Suprapubic skin (tissue), 4 donors: ENCODE results near the gene ZNF397.
"Not testable (repeated sequence)": the region's sequence is repeated elsewhere in the genome, so short reads cannot be mapped to it uniquely, and the experiment has no call there.

Source experiments
- CTCF ChIP-seq, 2 donors: fragments of 200-600 bp in 1 of 2; fragments of 450-650 bp in 1 of 2; sonication (generic) in 1 of 2; IDR thresholded peaks; one replicate each; pipeline ENCODE4 v1.5.1; 2016 to 2019; ENCODE audit warnings: antibody characterized with exemption in 2 of 2, mild to moderate bottlenecking in 1 of 2, moderate library complexity in 1 of 2
- EP300 ChIP-seq: sonication (generic); formaldehyde crosslinking; IDR thresholded peaks from one replicate; pipeline ENCODE4 v1.6.1; 2017; ENCODE audit warnings: antibody characterized with exemption
- POLR2AphosphoS5 ChIP-seq, 3 donors: sonication (generic); formaldehyde crosslinking; IDR thresholded peaks; one replicate each; pipeline ENCODE4 v1.6.1; 2017; ENCODE audit warnings: antibody characterized with exemption in 3 of 3

GRCh38 chr18:35216611-35217010 is 24.2 kb upstream of the ZNF397 start:
- TF ChIP-seq CTCF (IDR thresholded peaks at IDR 0.05); POLR2AphosphoS5 (IDR thresholded peaks at IDR 0.05); EP300: not testable (repeated sequence)
